Upper lobe of right lung (tissue), 1 donor: ENCODE results near the gene OR8G1. TPM values are rescaled to one million over a fixed set of nuclear protein-coding genes. Genes with fewer than 3 reads are reported as not detected.
A peak's percentile ranks its signal among the peaks of the same experiment; 100 is the strongest.

ENCODE experiments used
- ATAC-seq: fragments of 200-7000 bp; cut with Tn5 transposase; one replicate; pipeline ENCODE4 v1.9.1; 2020; ENCODE audit warnings: mild to moderate bottlenecking, moderate library complexity
- DNase-seq: peaks from one replicate; pipeline ENCODE4 v3.0.0-alpha.2; 2020
- H3K27ac ChIP-seq: fragments of 200-600 bp; one replicate; pipeline ENCODE4 v1.8.0; 2022
- H3K27me3 ChIP-seq: fragments of 200-600 bp; one replicate; pipeline ENCODE4 v1.8.0; 2022; ENCODE audit warnings: mild to moderate bottlenecking
- H3K36me3 ChIP-seq: fragments of 200-600 bp; one replicate; pipeline ENCODE4 v1.8.0; 2022
- H3K4me1 ChIP-seq: fragments of 200-600 bp; one replicate; pipeline ENCODE4 v1.8.0; 2022
- H3K4me3 ChIP-seq: fragments of 200-600 bp; one replicate; pipeline ENCODE4 v1.8.0; 2022; ENCODE audit warnings: mild to moderate bottlenecking
- H3K9me3 ChIP-seq: fragments of 200-600 bp; one replicate; pipeline ENCODE4 v1.8.0; 2022
- intact Hi-C: fragments of 100-400 bp; cut with DNase I; formaldehyde crosslinking; loops from one replicate; pipeline ENCODE4 v1.11.0; 2022
- total RNA-seq: library from RNA; stranded (reverse); fragmentation: NEBNext Ultra II Directional; extraction: Animal tissue kit (Norgen Biotek cat#: 25700); gene quantifications from one replicate; pipeline ENCODE4 v1.2.1, GENCODE V29; 2021
- TF ChIP-seq, protein P1 (sequence below): fragments of 200-600 bp; IDR thresholded peaks from one replicate; pipeline ENCODE4 v1.8.0; 2022; ENCODE audit warnings: antibody characterized with exemption
- donor health status: DM: no; HTN: yes; CAD: no; lungs with severe emphysema.

Gene OR8G1
- total RNA-seq, 1 donor from 2014 or later, result not detected

DNA sequence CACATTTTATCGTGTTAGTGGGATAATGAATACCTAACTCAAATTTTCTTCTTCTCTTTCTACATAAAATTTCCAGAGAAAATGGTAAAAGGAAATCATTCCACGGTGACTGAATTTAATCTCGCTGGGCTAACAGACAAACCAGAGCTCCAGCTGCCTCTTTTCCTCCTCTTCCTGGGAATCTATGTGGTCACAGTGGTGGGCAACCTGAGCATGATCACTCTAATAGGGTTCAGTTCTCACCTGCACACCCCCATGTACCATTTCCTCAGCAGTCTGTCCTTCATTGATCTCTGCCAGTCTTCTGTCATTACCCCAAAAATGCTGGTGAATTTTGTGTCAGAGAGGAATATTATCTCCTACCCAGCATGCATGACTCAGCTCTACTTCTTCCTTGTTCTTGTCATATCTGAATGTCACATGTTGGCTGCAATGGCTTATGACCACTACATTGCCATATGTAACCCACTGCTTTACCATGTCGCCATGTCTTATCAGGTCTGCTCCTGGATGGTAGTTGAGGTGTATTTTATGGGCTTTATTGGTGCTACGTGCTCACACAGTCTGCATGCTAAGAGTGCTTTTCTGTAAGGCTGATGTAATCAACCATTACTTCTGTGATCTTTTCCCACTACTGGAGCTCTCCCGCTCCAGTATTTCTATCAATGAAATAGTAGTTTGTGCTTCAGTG is 33.6 kb upstream of the OR8G1 start:
- Histone ChIP-seq H3K27me3 (no peaks in the 10 kb centered on the region), H3K36me3 (no peaks in the 10 kb centered on the region), H3K4me3 (no peak overlapping the region), H3K4me1 (no peaks in the 10 kb centered on the region), H3K27ac (no peak overlapping the region), H3K9me3 (no peaks in the 10 kb centered on the region)
- TF ChIP-seq, protein P1, sequence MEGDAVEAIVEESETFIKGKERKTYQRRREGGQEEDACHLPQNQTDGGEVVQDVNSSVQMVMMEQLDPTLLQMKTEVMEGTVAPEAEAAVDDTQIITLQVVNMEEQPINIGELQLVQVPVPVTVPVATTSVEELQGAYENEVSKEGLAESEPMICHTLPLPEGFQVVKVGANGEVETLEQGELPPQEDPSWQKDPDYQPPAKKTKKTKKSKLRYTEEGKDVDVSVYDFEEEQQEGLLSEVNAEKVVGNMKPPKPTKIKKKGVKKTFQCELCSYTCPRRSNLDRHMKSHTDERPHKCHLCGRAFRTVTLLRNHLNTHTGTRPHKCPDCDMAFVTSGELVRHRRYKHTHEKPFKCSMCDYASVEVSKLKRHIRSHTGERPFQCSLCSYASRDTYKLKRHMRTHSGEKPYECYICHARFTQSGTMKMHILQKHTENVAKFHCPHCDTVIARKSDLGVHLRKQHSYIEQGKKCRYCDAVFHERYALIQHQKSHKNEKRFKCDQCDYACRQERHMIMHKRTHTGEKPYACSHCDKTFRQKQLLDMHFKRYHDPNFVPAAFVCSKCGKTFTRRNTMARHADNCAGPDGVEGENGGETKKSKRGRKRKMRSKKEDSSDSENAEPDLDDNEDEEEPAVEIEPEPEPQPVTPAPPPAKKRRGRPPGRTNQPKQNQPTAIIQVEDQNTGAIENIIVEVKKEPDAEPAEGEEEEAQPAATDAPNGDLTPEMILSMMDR, result no peak
- intact Hi-C loops, result no loop called here
- DNase-seq (no peak), ATAC-seq (peak; percentile 43)

GRCh38 chr11:124209824-124210357 is 31.0 kb upstream of the OR8G1 start:
- H3K36me3 ChIP-seq, result no peaks in the 10 kb centered on the region
- intact Hi-C loops, result no loop called here
- peak; percentile 19 for ATAC-seq
- DNase-seq, result no peak
- H3K9me3 ChIP-seq, result no peaks in the 10 kb centered on the region
- H3K27ac ChIP-seq, result no peak overlapping the region
- H3K4me1 ChIP-seq, result no peaks in the 10 kb centered on the region
- H3K27me3 ChIP-seq, result no peaks in the 10 kb centered on the region
- no peak overlapping the region for H3K4me3 ChIP-seq
- TF ChIP-seq, protein P1, result no peak

- DNase-seq, result no peak
- H3K9me3 ChIP-seq, result no peaks in the 10 kb centered on the region
- TF ChIP-seq, protein P1, result no peak
- H3K36me3 ChIP-seq, result no peaks in the 10 kb centered on the region
- no peak overlapping the region for H3K27ac ChIP-seq
- no peak overlapping the region for H3K4me3 ChIP-seq
- H3K27me3 ChIP-seq, result no peaks in the 10 kb centered on the region
- intact Hi-C loops, result no loop called here
- no peaks in the 10 kb centered on the region for H3K4me1 ChIP-seq
- ATAC-seq, result peak; percentile 24
Observed at GRCh38 chr11:124210421-124210820, 30.5 kb upstream of the OR8G1 start.

DNA sequence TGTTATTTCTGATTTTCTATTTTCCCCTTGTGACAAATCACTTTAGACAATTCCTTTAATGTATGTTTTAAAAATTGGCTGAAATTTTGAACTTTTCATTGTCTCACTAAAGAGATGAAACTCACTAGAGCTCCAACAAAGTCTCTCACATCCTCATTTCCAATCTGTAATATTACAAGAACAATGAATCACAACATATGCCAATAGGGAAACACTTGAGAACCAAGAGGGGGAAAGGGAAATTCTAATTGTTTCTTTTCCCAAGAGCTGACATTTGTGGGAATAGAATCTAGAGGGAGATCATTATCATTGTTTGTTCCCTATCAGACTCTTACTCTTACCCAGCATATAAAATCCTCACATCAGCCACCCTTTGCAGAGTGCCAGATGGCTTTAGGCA is 29.6 kb upstream of the OR8G1 start:
- intact Hi-C loops, result no loop called here
- ATAC-seq, result no peak
- Histone ChIP-seq H3K4me1 (no peaks in the 10 kb centered on the region), H3K36me3 (no peaks in the 10 kb centered on the region), H3K27ac (no peak overlapping the region), H3K27me3 (no peaks in the 10 kb centered on the region), H3K9me3 (no peaks in the 10 kb centered on the region), H3K4me3 (no peak overlapping the region)
- no peak for DNase-seq
- TF ChIP-seq, protein P1, result no peak

DNA sequence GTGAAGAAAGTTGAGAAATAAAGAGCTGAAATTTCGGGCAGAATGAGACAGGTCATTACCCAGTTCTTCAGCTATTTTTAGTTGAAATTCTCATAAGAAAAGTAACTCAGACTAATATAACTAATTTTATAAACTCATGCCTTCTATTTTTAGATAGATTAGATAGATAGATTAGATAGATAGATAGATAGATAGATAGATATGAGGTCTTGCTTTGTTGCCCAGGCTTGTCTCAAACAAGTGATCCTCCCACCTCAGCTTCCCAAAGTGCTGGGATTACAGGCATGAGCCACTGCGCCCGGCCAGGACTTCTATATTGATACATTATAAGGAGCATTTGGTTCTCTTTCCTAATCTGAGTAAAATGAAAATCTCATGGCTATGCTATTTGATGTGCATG is 26.9 kb upstream of the OR8G1 start:
- intact Hi-C loops, result no loop called here
- H3K27ac ChIP-seq, result no peak overlapping the region
- H3K4me1 ChIP-seq, result no peaks in the 10 kb centered on the region
- ATAC-seq, result no peak
- H3K27me3 ChIP-seq, result no peaks in the 10 kb centered on the region
- no peaks in the 10 kb centered on the region for H3K9me3 ChIP-seq
- no peak for DNase-seq
- no peak overlapping the region for H3K4me3 ChIP-seq
- no peaks in the 10 kb centered on the region for H3K36me3 ChIP-seq
- TF ChIP-seq, protein P1, result no peak

DNA sequence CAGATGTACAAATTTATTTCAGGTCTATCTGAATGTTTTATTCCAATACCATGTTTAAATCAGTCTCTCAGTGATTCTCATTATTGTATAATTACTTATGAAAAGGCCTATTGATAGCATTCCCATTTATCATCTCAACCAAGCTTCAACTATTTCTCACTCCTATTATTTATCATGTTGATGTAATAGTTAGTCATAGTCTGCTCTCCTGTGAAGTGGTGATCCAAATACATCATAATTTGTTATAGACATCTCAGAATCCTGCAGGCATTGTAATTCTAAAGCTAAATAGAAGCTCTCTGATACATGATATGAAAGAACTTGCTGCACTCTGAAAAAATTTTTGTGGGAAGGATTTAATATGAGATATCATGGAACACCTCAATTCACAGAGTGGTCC is 21.8 kb upstream of the OR8G1 start:
- DNase-seq, result no peak
- Histone ChIP-seq H3K9me3 (no peaks in the 10 kb centered on the region), H3K36me3 (no peaks in the 10 kb centered on the region), H3K27me3 (no peaks in the 10 kb centered on the region), H3K4me3 (no peak overlapping the region), H3K27ac (no peak overlapping the region), H3K4me1 (no peaks in the 10 kb centered on the region)
- ATAC-seq, result no peak
- TF ChIP-seq, protein P1, result no peak
- intact Hi-C loops, result no loop called here
